ENCODE measurements around the gene ACACA. TPM values are rescaled to one million over a fixed set of nuclear protein-coding genes. Genes with fewer than 3 reads are reported as not detected.

ACACA gene
- total and polyA plus RNA-seq, 2 donors (not counting 1 experiment from before 2014, with no cell fraction given), result 4.8 to 26.2 TPM

DNA sequence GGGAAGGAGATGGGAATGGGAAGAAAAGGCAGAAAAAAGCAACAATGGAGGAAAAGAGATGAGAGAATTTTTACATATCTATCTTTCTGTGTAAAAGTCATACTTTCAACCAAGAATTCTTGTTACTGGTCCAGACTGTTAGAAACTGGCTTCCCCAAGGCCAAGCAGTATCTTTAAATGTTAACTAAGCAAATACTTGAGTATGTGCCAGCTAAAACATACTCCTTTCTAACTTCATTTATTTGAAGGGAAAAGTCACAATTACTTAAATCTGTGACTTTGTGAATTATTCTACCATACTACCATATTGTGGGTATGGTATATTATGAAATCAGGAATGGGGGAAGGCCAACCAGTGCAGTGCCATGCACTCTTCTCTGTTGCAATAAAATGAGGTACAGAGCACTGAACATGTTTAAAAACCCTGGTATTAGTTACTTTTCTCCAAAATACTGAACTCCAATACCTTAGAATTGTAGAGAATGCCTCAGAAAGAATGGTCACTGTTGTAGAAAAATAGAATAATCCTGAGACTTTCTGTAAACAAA lies 123.1 kb downstream of the ACACA start:
- Histone ChIP-seq H3K9me3 (ENCODE audit: control extremely low read depth in 1 of 3, control insufficient read depth in 2 of 3, insufficient read depth in 1 of 3, low read length in 2 of 3) (no peaks in the 10 kb centered on the region), H4K20me1 (ENCODE audit: control insufficient read depth, insufficient read depth, low read length, poor library complexity, severe bottlenecking) (no peaks in the 10 kb centered on the region), H3K4me3 (ENCODE audit: control extremely low read depth in 1 of 5, extremely low read depth in 1 of 5, insufficient read depth in 1 of 5, low read depth in 2 of 5, low read length in 4 of 5) (no peak overlapping the region), H3K4me2 (replicated peaks; ENCODE audit: low read depth, low read length, poor library complexity, severe bottlenecking) (no peak overlapping the region), H3K27ac (ENCODE audit: low read length in 2 of 2) (no peak overlapping the region), H3K4me1 (ENCODE audit: control insufficient read depth in 2 of 2, insufficient read depth in 2 of 2, low read length in 2 of 2) (no peaks in the 10 kb centered on the region), H3K79me2 (ENCODE audit: control insufficient read depth, insufficient read depth, low read length) (no peaks in the 10 kb centered on the region), H3K9ac (ENCODE audit: low read length) (no peak overlapping the region), H3K36me3 (replicated peaks in 1 of 2; ENCODE audit: control extremely low read depth in 1 of 2, control insufficient read depth in 1 of 2, extremely low read depth in 1 of 2, insufficient read depth in 2 of 2, low read length in 1 of 2) (peaks cover 0 to 2% of the 10 kb centered on the region in 2 experiments), H3K27me3 (replicated peaks in 1 of 4; ENCODE audit: control extremely low read depth in 1 of 4, control insufficient read depth in 3 of 4, insufficient read depth in 4 of 4, low read length in 3 of 4) (no peaks in the 10 kb centered on the region), H2AFZ (ENCODE audit: insufficient read depth, low read depth, low read length, poor library complexity, severe bottlenecking) (no peak overlapping the region)
- Mint-ChIP-seq H3K4me1 (no peaks in the 10 kb centered on the region), H3K4me3 (no peak overlapping the region), H3K27me3 (no peaks in the 10 kb centered on the region), H3K27ac (no peak overlapping the region), H3K9me3 (ENCODE audit: insufficient read depth) (no peaks in the 10 kb centered on the region)
- CTCF ChIA-PET, result no interaction called here
- DNase-seq, result no peak
- no peak for TF ChIP-seq EZH2 (IDR thresholded peaks at IDR 0.05; ENCODE audit: borderline replicate concordance, insufficient read depth, low read depth, low read length, poor library complexity, severe bottlenecking)
- TF ChIP-seq, protein P1, sequence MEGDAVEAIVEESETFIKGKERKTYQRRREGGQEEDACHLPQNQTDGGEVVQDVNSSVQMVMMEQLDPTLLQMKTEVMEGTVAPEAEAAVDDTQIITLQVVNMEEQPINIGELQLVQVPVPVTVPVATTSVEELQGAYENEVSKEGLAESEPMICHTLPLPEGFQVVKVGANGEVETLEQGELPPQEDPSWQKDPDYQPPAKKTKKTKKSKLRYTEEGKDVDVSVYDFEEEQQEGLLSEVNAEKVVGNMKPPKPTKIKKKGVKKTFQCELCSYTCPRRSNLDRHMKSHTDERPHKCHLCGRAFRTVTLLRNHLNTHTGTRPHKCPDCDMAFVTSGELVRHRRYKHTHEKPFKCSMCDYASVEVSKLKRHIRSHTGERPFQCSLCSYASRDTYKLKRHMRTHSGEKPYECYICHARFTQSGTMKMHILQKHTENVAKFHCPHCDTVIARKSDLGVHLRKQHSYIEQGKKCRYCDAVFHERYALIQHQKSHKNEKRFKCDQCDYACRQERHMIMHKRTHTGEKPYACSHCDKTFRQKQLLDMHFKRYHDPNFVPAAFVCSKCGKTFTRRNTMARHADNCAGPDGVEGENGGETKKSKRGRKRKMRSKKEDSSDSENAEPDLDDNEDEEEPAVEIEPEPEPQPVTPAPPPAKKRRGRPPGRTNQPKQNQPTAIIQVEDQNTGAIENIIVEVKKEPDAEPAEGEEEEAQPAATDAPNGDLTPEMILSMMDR (IDR thresholded peaks at IDR 0.05), result no peak
- intact Hi-C loops (cut with micrococcal nuclease), result no loop called here
- ATAC-seq (ENCODE audit: low read depth), result no peak
- POLR2A ChIA-PET, result no interaction called here

DNA sequence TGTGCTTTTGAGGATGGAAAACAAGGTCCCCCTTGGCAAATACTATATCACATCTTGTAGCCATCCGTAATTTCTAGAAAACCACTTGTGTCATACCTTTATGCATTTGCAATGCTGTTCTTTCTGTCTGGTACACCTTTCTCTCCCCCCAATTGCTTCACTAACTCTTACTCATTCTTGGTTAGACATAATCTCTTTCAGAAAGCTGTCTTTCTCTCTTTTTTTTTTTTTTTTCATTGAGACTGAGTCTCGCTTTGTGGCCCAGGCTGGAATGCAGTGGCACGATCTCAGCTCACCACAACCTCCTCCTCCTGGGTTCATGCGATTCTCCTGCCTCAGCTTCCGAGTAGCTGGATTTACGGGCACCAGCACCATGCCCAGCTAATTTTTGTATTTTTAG lies 125.8 kb downstream of the ACACA start:
- TF ChIP-seq, protein P1 (IDR thresholded peaks at IDR 0.05), result no peak
- no peak for TF ChIP-seq EZH2 (IDR thresholded peaks at IDR 0.05; ENCODE audit: borderline replicate concordance, insufficient read depth, low read depth, low read length, poor library complexity, severe bottlenecking)
- H3K4me1 Mint-ChIP-seq, result no peaks in the 10 kb centered on the region

More for the DNA sequence above, 125.8 kb downstream of the ACACA start:
- ChIA-PET CTCF (no interaction called here), POLR2A (no interaction called here)
- Histone ChIP-seq H3K36me3 (replicated peaks in 1 of 2; ENCODE audit: control extremely low read depth in 1 of 2, control insufficient read depth in 1 of 2, extremely low read depth in 1 of 2, insufficient read depth in 2 of 2, low read length in 1 of 2) (peaks cover 0 to 2% of the 10 kb centered on the region in 2 experiments), H4K20me1 (ENCODE audit: control insufficient read depth, insufficient read depth, low read length, poor library complexity, severe bottlenecking) (no peaks in the 10 kb centered on the region), H3K27me3 (replicated peaks in 1 of 4; ENCODE audit: control extremely low read depth in 1 of 4, control insufficient read depth in 3 of 4, insufficient read depth in 4 of 4, low read length in 3 of 4) (no peaks in the 10 kb centered on the region), H2AFZ (ENCODE audit: insufficient read depth, low read depth, low read length, poor library complexity, severe bottlenecking) (no peak overlapping the region), H3K4me3 (ENCODE audit: control extremely low read depth in 1 of 5, extremely low read depth in 1 of 5, insufficient read depth in 1 of 5, low read depth in 2 of 5, low read length in 4 of 5) (no peak overlapping the region), H3K4me1 (ENCODE audit: control insufficient read depth in 2 of 2, insufficient read depth in 2 of 2, low read length in 2 of 2) (no peaks in the 10 kb centered on the region), H3K9me3 (ENCODE audit: control extremely low read depth in 1 of 3, control insufficient read depth in 2 of 3, insufficient read depth in 1 of 3, low read length in 2 of 3) (no peaks in the 10 kb centered on the region), H3K4me2 (replicated peaks; ENCODE audit: low read depth, low read length, poor library complexity, severe bottlenecking) (no peak overlapping the region), H3K9ac (ENCODE audit: low read length) (no peak overlapping the region), H3K27ac (ENCODE audit: low read length in 2 of 2) (no peak overlapping the region), H3K79me2 (ENCODE audit: control insufficient read depth, insufficient read depth, low read length) (no peaks in the 10 kb centered on the region)
- WGBS (ENCODE audit: insufficient coverage), result 92% methylated on average over 4 of the region's 6 CpGs
- H3K4me3 Mint-ChIP-seq, result no peak overlapping the region
- no peak for ATAC-seq (ENCODE audit: low read depth)
- H3K27ac Mint-ChIP-seq, result no peak overlapping the region
- intact Hi-C loops (cut with micrococcal nuclease), result no loop called here
- H3K9me3 Mint-ChIP-seq (ENCODE audit: insufficient read depth), result no peaks in the 10 kb centered on the region
- no peaks in the 10 kb centered on the region for H3K27me3 Mint-ChIP-seq
- no peak for DNase-seq

All from B cell (primary cell).